Endodermal cell (in vitro differentiated cells): ENCODE data around the gene COL27A1. TPM values are rescaled to one million over a fixed set of nuclear protein-coding genes. Genes with fewer than 3 reads are reported as not detected.

Experiments used
- DNase-seq: peaks from one replicate; pipeline ENCODE4 v3.0.0-alpha.2; 2017
- H3K27ac ChIP-seq: 2 replicates; pipeline ENCODE4 v1.5.1; 2013; ENCODE audit warnings: mild to moderate bottlenecking, low read depth, low read length, moderate library complexity
- H3K27me3 ChIP-seq: 2 replicates; pipeline ENCODE4 v1.6.1; 2013; ENCODE audit warnings: mild to moderate bottlenecking, low read length, moderate library complexity; ENCODE audit not compliant: insufficient read depth, control insufficient read depth, poor library complexity, severe bottlenecking
- H3K36me3 ChIP-seq: 2 replicates; pipeline ENCODE4 v1.7.0; 2013; ENCODE audit warnings: mild to moderate bottlenecking, low read length, moderate library complexity; ENCODE audit not compliant: control insufficient read depth, insufficient read depth
- H3K4me1 ChIP-seq: one replicate; pipeline ENCODE4 v1.7.0; 2013; ENCODE audit warnings: low read length; ENCODE audit not compliant: control insufficient read depth, insufficient read depth
- H3K4me3 ChIP-seq: 2 replicates; pipeline ENCODE4 v1.5.1; 2013; ENCODE audit warnings: mild to moderate bottlenecking, low read length, moderate library complexity
- H3K9ac ChIP-seq: 2 replicates; pipeline ENCODE4 v1.6.1; 2013; ENCODE audit warnings: mild to moderate bottlenecking, low read length, moderate library complexity; ENCODE audit not compliant: poor library complexity, severe bottlenecking; ENCODE audit errors: extremely low read depth
- H3K9me3 ChIP-seq: 2 replicates; pipeline ENCODE4 v1.6.1; 2013; ENCODE audit warnings: mild to moderate bottlenecking, low read length, moderate library complexity; ENCODE audit not compliant: control insufficient read depth
- H3K27ac Mint-ChIP-seq: 2 replicates; pipeline ENCODE4 v1.8.0; 2020; ENCODE audit warnings: mixed read lengths
- H3K27me3 Mint-ChIP-seq: 2 replicates; pipeline ENCODE4 v1.8.0; 2021; ENCODE audit warnings: mild to moderate bottlenecking, mixed read lengths; ENCODE audit not compliant: insufficient read depth
- H3K36me3 Mint-ChIP-seq: 2 replicates; pipeline ENCODE4 v1.8.0; 2020; ENCODE audit warnings: low read depth, mixed read lengths
- H3K4me1 Mint-ChIP-seq: 2 replicates; pipeline ENCODE4 v1.8.0; 2020; ENCODE audit warnings: mixed read lengths
- H3K4me3 Mint-ChIP-seq: 2 replicates; pipeline ENCODE4 v1.8.0; 2020; ENCODE audit warnings: mild to moderate bottlenecking, moderate library complexity, mixed read lengths
- H3K9me3 Mint-ChIP-seq: 2 replicates; pipeline ENCODE4 v1.8.0; 2020; ENCODE audit warnings: mild to moderate bottlenecking, mixed read lengths
- WGBS, 2 experiments: methylation state at CpG; one replicate each; pipeline versions ENCODE4 v1.1.5 to v1.1.7; 2013; ENCODE audit warnings: missing lambda C conversion rate in 2 of 2, mixed read lengths in 1 of 2; ENCODE audit not compliant: insufficient coverage in 1 of 2, insufficient read length in 1 of 2; 5-methylcytosine and 5-hydroxymethylcytosine counted together
- total RNA-seq, 2 donors: library from RNA; stranded (reverse); fragmentation: NEBNext Ultra II Directional in 1 of 2; extraction: Animal tissue kit (Norgen Biotek cat#: 25700) in 1 of 2; gene quantifications; 2 replicates in 1 of 2; 3 replicates in 1 of 2; pipeline ENCODE4 v1.2.1, GENCODE V29; 2021
- TF ChIP-seq, protein P1 (sequence below): fragments of 200-600 bp; sonication (generic); conservative IDR thresholded peaks from 2 replicates; pipeline ENCODE4 v1.5.0; 2021; ENCODE audit warnings: antibody characterized with exemption, mild to moderate bottlenecking

COL27A1 gene
- total RNA-seq, 2 donors from 2014 or later: 43.8 to 69.5 TPM

DNA sequence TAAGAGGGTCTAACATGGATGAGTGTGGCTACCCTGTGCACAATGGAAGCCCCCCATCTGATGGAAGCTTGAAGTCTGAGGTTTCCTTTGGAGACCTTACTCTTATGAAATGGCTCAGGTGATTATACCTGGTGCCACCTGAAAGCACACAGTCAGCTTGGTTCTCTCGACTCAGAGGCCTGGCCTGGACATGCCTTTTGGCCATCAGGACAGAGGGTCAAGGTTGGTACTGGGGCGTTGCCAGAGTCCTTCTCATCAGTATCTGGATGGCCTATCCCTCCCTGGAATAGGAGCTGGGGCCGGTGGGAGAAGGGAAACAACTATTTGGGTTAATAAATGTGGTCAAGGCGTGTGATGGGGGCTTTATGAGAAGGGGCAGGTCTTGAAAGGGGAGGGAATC lies 48.9 kb downstream of the COL27A1 start:
- H3K9me3 ChIP-seq: no peaks in the 10 kb centered on the region
- H3K27me3 Mint-ChIP-seq: no peaks in the 10 kb centered on the region
- peaks cover 60% of the 10 kb centered on the region for H3K36me3 ChIP-seq
- no peak overlapping the region for H3K4me3 Mint-ChIP-seq
- peaks cover 12% of the 10 kb centered on the region for H3K36me3 Mint-ChIP-seq
- H3K4me1 Mint-ChIP-seq: peaks cover 4% of the 10 kb centered on the region
- H3K4me1 ChIP-seq: no peaks in the 10 kb centered on the region
- TF ChIP-seq, protein P1, sequence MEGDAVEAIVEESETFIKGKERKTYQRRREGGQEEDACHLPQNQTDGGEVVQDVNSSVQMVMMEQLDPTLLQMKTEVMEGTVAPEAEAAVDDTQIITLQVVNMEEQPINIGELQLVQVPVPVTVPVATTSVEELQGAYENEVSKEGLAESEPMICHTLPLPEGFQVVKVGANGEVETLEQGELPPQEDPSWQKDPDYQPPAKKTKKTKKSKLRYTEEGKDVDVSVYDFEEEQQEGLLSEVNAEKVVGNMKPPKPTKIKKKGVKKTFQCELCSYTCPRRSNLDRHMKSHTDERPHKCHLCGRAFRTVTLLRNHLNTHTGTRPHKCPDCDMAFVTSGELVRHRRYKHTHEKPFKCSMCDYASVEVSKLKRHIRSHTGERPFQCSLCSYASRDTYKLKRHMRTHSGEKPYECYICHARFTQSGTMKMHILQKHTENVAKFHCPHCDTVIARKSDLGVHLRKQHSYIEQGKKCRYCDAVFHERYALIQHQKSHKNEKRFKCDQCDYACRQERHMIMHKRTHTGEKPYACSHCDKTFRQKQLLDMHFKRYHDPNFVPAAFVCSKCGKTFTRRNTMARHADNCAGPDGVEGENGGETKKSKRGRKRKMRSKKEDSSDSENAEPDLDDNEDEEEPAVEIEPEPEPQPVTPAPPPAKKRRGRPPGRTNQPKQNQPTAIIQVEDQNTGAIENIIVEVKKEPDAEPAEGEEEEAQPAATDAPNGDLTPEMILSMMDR: no peak
- 93 to 100% methylated on average over 1 to 4 of the region's 4 CpGs for WGBS, 2 experiments
- DNase-seq: no peak
- no peaks in the 10 kb centered on the region for H3K27me3 ChIP-seq
- no peak overlapping the region for H3K4me3 ChIP-seq
- H3K27ac ChIP-seq: no peak overlapping the region
- H3K27ac Mint-ChIP-seq: no peak overlapping the region
- no peaks in the 10 kb centered on the region for H3K9me3 Mint-ChIP-seq
- no peak overlapping the region for H3K9ac ChIP-seq

DNA sequence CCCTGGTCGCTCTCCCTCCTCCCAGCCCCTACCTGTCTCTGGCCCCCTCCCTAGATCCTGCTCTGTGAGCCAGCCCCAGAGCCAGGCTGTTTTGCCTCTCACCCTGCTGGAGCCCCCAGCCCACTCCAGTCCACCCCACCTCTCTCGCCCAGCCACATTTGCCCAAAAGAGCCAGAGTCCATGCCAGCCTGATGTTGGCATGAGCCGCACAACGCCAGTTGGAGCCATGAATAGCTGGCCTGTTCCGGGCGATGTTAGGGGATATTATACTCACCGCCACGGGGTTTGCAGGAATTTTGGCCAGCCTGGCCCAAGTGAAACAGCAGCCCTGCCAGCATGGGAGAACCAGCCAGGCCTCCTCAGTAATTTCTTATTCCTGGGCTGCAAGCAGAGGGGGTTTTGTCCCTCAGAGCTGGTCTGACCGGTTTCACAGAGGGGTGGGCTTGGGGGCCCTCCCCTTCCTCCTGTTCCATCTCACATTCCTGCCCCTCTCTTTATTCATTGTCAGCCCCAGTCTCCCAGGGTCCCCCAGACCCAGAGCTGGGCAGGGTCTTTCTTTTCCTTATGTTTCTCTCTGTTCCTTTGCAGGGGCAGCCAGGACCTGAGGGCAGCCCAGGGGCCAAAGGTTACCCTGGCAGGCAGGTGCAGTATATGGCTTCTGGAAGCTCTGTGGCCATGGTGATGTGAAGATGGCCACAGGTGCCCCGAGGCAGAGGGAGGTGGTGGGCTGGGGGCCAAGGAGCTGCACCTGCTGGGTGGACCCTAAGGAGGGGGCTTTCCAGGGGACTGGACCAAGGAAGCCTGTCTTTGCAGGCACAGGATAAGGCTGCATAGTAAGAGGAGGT lies 50.1 kb downstream of the COL27A1 start:
- peaks cover 21% of the 10 kb centered on the region for H3K36me3 Mint-ChIP-seq
- H3K27ac Mint-ChIP-seq: no peak overlapping the region
- no peak overlapping the region for H3K4me3 ChIP-seq
- TF ChIP-seq, protein P1: no peak
- H3K9me3 Mint-ChIP-seq: no peaks in the 10 kb centered on the region
- peaks cover 4% of the 10 kb centered on the region for H3K4me1 Mint-ChIP-seq
- no peaks in the 10 kb centered on the region for H3K9me3 ChIP-seq
- H3K36me3 ChIP-seq: peaks cover 60% of the 10 kb centered on the region
- H3K4me1 ChIP-seq: no peaks in the 10 kb centered on the region
- H3K27me3 Mint-ChIP-seq: no peaks in the 10 kb centered on the region
- WGBS, 2 experiments: 92 to 93% methylated on average over 8 to 10 of the region's 10 CpGs
- H3K4me3 Mint-ChIP-seq: no peak overlapping the region
- DNase-seq: no peak
- no peak overlapping the region for H3K27ac ChIP-seq
- H3K9ac ChIP-seq: no peak overlapping the region
- H3K27me3 ChIP-seq: no peaks in the 10 kb centered on the region

DNA sequence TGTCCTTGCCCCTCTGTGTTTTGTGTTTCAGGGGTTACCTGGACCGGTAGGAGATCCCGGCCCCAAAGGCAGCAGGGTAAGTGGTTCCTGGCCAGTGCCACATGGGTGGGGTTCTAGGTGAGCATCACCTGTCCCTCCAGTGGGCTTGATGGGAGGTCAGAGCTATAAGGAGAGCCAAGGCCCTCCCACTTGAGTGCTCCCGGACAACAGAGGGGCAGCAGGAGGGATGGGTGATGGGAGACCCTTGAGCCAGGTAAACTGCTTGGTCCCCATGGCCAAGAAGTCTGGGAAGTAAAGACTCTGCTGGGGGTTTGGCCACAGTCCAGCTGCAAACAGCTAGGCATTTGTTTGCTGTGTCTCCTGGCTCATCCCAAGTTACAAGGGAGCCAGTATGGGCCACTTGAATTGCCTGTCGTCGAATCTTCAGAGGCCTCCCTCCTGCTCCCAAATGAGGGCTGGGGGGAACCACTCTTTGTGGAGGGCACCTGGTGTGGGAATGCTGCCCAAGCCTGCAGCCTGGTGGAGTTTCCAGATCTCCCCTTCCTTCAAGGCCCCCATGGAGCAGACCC lies 51.0 kb downstream of the COL27A1 start:
- no peaks in the 10 kb centered on the region for H3K9me3 Mint-ChIP-seq
- no peak for DNase-seq
- TF ChIP-seq, protein P1: no peak
- no peaks in the 10 kb centered on the region for H3K27me3 ChIP-seq
- no peaks in the 10 kb centered on the region for H3K9me3 ChIP-seq
- no peak overlapping the region for H3K27ac Mint-ChIP-seq
- H3K36me3 ChIP-seq: peaks cover 60% of the 10 kb centered on the region
- no peak overlapping the region for H3K4me3 Mint-ChIP-seq
- H3K9ac ChIP-seq: no peak overlapping the region
- no peaks in the 10 kb centered on the region for H3K4me1 ChIP-seq
- WGBS, 2 experiments: 90 to 95% methylated on average over 3 to 5 of the region's 5 CpGs
- H3K27ac ChIP-seq: no peak overlapping the region
- peaks cover 4% of the 10 kb centered on the region for H3K4me1 Mint-ChIP-seq
- peaks cover 23% of the 10 kb centered on the region for H3K36me3 Mint-ChIP-seq
- no peak overlapping the region for H3K4me3 ChIP-seq
- no peaks in the 10 kb centered on the region for H3K27me3 Mint-ChIP-seq
